Activated naive CD8-positive, alpha-beta T cell treated with anti-CD3 and anti-CD28 coated beads, Interleukin-2, amount 50 U/mL, for 24 hours (primary cell): ENCODE measurements around the gene CNTF.
"Not testable (repeated sequence)": the region's sequence is repeated elsewhere in the genome, so short reads cannot be mapped to it uniquely, and the experiment has no call there.

Experiments
- ATAC-seq: fragments of 150-1000 bp; cut with Tn5 transposase; one replicate; pipeline ENCODE4 v1.10.0; 2021
- DNase-seq: peaks from one replicate; pipeline ENCODE4 v3.0.0; 2021
- H3K27ac Mint-ChIP-seq: one replicate; pipeline ENCODE4 v1.8.0; 2021; ENCODE audit warnings: mild to moderate bottlenecking, mixed read lengths
- H3K27me3 Mint-ChIP-seq: one replicate; pipeline ENCODE4 v1.8.0; 2021; ENCODE audit warnings: mixed read lengths
- H3K36me3 Mint-ChIP-seq: one replicate; pipeline ENCODE4 v1.8.0; 2021; ENCODE audit warnings: low read depth, mixed read lengths
- H3K4me1 Mint-ChIP-seq: one replicate; pipeline ENCODE4 v1.8.0; 2021; ENCODE audit warnings: mixed read lengths
- H3K4me3 Mint-ChIP-seq: one replicate; pipeline ENCODE4 v1.8.0; 2021; ENCODE audit warnings: mild to moderate bottlenecking, moderate library complexity, mixed read lengths
- H3K9me3 Mint-ChIP-seq: one replicate; pipeline ENCODE4 v1.8.0; 2021; ENCODE audit warnings: mixed read lengths

Gene CNTF

DNA sequence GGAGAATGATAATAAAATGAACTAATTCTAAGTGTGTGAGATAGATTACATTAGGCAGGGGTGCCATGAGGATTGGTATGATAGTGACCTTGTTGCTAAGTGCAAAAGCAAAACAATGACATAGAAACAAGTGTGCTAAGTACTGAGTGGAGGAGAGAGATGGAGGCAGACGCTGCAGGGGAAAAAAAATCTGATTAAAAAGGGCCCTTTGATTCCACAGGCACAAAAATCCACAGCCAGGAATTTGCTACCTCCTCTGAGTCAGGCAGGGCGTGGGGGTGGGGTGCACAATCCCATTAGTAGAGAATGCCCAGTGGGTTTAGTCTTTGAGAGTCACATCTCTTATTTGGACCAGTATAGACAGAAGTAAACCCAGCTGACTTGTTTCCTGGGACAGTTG lies at the start of gene CNTF:
CNTF (plus strand) TSS at position 322 of the 400 bp plus-strand sequence. CDS start 88 bp downstream, outside the sequence.
- H3K27ac Mint-ChIP-seq, result peak within 1 kb of the TSS; percentile 1
- no peak within 1 kb of the TSS for H3K4me3 Mint-ChIP-seq
- H3K4me1 Mint-ChIP-seq, result peaks cover 19% of the 10 kb centered on the region
- no peak for DNase-seq
- peaks cover 66% of the 10 kb centered on the region for H3K36me3 Mint-ChIP-seq
- H3K9me3 Mint-ChIP-seq, result no peaks in the 10 kb centered on the region
- no peaks in the 10 kb centered on the region for H3K27me3 Mint-ChIP-seq
- no peak for ATAC-seq

DNA sequence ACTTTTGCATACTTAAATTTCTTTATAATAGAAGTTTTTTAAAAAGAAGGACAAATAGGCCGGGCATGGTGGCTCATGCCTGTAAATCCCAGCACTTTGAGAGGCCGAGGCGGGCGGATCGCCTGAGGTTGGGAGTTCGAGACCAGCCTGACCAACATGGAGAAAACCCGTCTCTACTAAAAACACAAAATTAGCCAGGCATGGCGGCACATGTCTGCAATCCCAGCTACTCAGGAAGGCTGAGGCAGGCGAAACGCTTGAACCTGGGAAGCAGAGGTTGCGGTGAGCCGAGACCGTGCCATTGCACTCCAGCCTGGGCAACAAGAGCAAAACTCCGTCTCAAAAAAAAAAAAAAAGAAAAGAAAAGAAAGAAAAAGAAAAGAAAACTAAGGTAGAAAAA lies 49.6 kb upstream of the CNTF start:
- ATAC-seq, H3K27me3 Mint-ChIP-seq, H3K9me3 Mint-ChIP-seq: not testable (repeated sequence)
- Mint-ChIP-seq H3K36me3 (peaks cover 58% of the 10 kb centered on the region), H3K4me3 (peak overlapping the region; percentile 90), H3K4me1 (peaks cover 77% of the 10 kb centered on the region), H3K27ac (peak overlapping the region; percentile 100)
- DNase-seq, result peak; percentile 22

DNA sequence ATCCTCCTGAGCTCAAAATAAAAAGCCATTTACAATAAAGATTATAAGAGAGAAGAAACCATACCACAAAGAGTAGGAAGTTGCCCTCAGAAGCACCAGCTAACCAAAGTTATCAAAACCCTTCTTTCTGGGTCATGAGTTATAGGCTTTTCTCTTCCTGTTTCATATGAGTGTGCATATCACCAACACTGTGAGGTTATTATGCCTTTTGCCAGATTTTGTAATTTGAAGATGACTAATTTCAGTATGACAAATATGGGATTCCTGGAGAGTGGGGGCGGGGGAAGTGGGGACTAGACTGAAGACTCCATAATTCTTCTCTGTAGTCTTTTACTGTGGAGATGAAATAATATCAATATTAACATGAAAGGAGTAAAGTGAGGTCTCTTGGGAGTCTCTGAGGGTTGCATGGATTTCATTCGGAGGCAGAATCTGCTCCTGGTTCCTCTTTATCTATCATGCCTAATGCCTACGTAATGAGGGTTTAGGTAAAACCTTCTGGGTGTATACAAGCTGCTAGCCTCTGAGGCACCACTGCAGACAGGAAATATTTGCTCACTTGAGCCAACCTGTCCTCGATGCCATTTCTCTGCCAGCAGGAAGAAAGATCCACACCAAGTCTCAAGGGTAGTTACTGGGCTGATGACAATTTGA lies 48.9 kb upstream of the CNTF start:
- Mint-ChIP-seq H3K27ac (peak overlapping the region; percentile 100), H3K4me3 (peak overlapping the region; percentile 90), H3K36me3 (peaks cover 56% of the 10 kb centered on the region), H3K9me3 (no peaks in the 10 kb centered on the region), H3K27me3 (peaks cover 2% of the 10 kb centered on the region), H3K4me1 (peaks cover 77% of the 10 kb centered on the region)
- DNase-seq, result peak; percentile 75
- peak; percentile 42 for ATAC-seq

- Mint-ChIP-seq H3K9me3 (no peaks in the 10 kb centered on the region), H3K4me1 (peaks cover 70% of the 10 kb centered on the region), H3K36me3 (peaks cover 50% of the 10 kb centered on the region), H3K4me3 (peak overlapping the region; percentile 90), H3K27ac (peak overlapping the region; percentile 100), H3K27me3 (peaks cover 3% of the 10 kb centered on the region)
- DNase-seq (no peak), ATAC-seq (no peak)
Observed at GRCh38 chr11:58574881-58575280, 47.6 kb upstream of the CNTF start.

DNA sequence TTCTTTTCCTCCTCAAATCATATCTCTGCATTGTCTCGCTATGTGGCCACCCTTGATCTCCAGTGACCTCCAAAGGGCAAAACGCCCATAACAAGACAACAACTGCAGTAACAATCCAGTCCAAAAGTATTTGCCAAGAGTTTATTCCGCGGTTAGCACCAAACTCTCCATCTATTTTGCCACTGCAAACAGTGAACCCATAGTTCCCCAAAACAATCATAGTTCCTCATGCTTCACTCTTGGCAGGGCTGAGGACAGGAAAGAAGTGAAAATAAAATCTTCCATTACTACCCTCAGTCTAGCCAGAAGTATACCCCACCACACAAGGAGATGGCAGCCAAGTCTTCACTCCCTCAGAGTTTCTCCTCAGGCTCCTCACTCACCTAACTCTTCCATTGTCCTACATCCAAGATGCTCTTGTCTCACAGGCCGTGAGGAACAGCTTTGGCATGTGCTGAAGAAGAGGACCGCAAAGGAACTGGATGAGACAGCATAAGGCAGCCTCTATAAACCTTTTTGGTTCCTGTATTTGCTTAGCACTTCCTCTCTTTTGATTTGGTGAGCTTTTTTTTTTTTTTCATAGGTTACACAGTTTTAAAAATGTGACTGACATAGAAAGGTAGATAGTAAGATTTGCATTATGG lies 47.0 kb upstream of the CNTF start, which contains the start of gene LPXN:
LPXN (minus strand) TSS at position 480 of the 644 bp plus-strand sequence; CDS start at position 396, 84 bp downstream.
- Mint-ChIP-seq H3K36me3 (peaks cover 50% of the 10 kb centered on the region), H3K9me3 (no peaks in the 10 kb centered on the region), H3K27ac (peak within 1 kb of the TSS; percentile 100), H3K27me3 (peaks cover 3% of the 10 kb centered on the region), H3K4me1 (peaks cover 71% of the 10 kb centered on the region), H3K4me3 (peak within 1 kb of the TSS; percentile 90)
- peak; percentile 48 for DNase-seq
- no peak for ATAC-seq

- H3K27ac Mint-ChIP-seq, result peak overlapping the region; percentile 100
- H3K4me3 Mint-ChIP-seq, result peak overlapping the region; percentile 90
- no peak for DNase-seq
- peaks cover 49% of the 10 kb centered on the region for H3K36me3 Mint-ChIP-seq
- peaks cover 3% of the 10 kb centered on the region for H3K27me3 Mint-ChIP-seq
- ATAC-seq, result no peak
- peaks cover 73% of the 10 kb centered on the region for H3K4me1 Mint-ChIP-seq
- H3K9me3 Mint-ChIP-seq, result no peaks in the 10 kb centered on the region
Observed at GRCh38 chr11:58576887-58577471, 45.5 kb upstream of the CNTF start.

- peak; percentile 58 for ATAC-seq
- H3K36me3 Mint-ChIP-seq, result peaks cover 52% of the 10 kb centered on the region
- H3K27ac Mint-ChIP-seq, result peak overlapping the region; percentile 100
- peak; percentile 77 for DNase-seq
- no peaks in the 10 kb centered on the region for H3K9me3 Mint-ChIP-seq
- peaks cover 3% of the 10 kb centered on the region for H3K27me3 Mint-ChIP-seq
- peaks cover 76% of the 10 kb centered on the region for H3K4me1 Mint-ChIP-seq
- H3K4me3 Mint-ChIP-seq, result peak overlapping the region; percentile 90
Observed at GRCh38 chr11:58577555-58578135, 44.8 kb upstream of the CNTF start.

GRCh38 chr11:58578136-58578634 lies 44.3 kb upstream of the CNTF start:
- Mint-ChIP-seq H3K27ac (peak overlapping the region; percentile 100), H3K4me3 (peak overlapping the region; percentile 90), H3K9me3 (no peaks in the 10 kb centered on the region), H3K36me3 (peaks cover 53% of the 10 kb centered on the region), H3K4me1 (peaks cover 81% of the 10 kb centered on the region), H3K27me3 (peaks cover 3% of the 10 kb centered on the region)
- DNase-seq (peak; percentile 91), ATAC-seq (peak; percentile 48)

DNA sequence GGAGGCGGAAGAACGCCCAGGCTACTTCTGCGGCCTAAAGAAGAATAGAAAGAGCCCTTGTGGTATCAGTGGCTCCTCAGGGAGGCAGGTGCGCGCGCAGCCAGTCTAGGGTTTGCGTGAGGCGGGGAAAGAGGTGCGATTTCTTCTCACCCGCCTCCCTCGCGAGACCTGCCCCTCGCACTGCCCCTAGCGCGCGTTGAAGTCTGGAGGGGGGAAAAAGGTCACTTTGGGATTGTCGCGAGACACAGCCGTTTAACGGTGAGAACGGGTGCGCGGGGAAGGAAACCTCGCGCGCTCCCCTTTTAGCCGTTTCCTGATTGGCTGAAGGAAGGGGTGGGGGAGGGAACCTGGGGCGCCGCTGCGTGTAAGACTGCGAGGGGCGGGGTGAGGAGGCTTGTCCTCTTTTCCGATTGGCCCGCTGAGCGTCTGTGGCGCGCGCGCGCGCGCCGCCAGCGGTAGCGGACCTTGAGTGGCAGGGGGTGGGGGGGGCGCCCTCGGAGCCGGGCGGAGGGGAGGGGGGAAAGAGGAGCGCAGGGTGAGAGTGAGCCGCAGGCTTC lies 43.8 kb upstream of the CNTF start, which contains the start of gene ZFP91:
ZFP91 (plus strand) TSS at position 429 of the 557 bp plus-strand sequence. CDS start 219 bp downstream, outside the sequence.
- ATAC-seq (peak; percentile 27), DNase-seq (peak; percentile 94)
- peaks cover 3% of the 10 kb centered on the region for H3K27me3 Mint-ChIP-seq
- H3K36me3 Mint-ChIP-seq, result peaks cover 55% of the 10 kb centered on the region
- peak within 1 kb of the TSS; percentile 100 for H3K27ac Mint-ChIP-seq
- no peaks in the 10 kb centered on the region for H3K9me3 Mint-ChIP-seq
- H3K4me1 Mint-ChIP-seq, result peaks cover 81% of the 10 kb centered on the region
- H3K4me3 Mint-ChIP-seq, result peak within 1 kb of the TSS; percentile 90

DNA sequence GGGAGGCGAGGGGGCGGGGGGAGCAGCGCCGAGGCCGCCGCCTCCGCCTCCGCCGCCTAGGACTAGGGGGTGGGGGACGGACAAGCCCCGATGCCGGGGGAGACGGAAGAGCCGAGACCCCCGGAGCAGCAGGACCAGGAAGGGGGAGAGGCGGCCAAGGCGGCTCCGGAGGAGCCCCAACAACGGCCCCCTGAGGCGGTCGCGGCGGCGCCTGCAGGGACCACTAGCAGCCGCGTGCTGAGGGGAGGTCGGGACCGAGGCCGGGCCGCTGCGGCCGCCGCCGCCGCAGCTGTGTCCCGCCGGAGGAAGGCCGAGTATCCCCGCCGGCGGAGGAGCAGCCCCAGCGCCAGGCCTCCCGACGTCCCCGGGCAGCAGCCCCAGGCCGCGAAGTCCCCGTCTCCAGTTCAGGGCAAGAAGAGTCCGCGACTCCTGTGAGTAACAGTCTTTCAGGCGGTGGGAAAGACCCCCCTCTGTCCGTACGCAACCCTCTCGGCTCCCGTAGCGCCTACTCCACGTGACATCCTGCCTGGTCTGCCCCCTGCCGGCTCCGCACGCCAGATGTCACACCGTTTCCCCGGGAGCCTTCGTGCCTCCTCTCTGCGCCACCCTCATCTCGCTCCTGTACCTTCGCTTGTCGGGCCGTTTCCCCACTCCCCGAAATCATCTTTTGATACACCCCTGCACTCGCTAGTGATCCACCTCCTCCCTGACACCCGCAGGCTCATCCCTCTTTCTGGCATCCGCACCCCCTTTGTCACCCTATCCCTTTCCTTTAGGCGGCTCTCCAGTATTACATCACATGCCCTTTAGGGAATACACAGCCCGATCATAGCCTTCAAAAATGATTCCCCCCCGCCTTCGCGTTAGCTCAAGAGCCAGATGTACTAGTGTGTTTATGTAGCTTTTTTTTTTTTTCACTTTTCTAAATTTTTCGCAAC lies 43.0 kb upstream of the CNTF start:
- ATAC-seq, result peak; percentile 48
- Mint-ChIP-seq H3K27ac (peak overlapping the region; percentile 100), H3K9me3 (no peaks in the 10 kb centered on the region), H3K27me3 (peaks cover 3% of the 10 kb centered on the region), H3K36me3 (peaks cover 53% of the 10 kb centered on the region), H3K4me1 (peaks cover 82% of the 10 kb centered on the region), H3K4me3 (peak overlapping the region; percentile 90)
- DNase-seq, result peak; percentile 92

DNA sequence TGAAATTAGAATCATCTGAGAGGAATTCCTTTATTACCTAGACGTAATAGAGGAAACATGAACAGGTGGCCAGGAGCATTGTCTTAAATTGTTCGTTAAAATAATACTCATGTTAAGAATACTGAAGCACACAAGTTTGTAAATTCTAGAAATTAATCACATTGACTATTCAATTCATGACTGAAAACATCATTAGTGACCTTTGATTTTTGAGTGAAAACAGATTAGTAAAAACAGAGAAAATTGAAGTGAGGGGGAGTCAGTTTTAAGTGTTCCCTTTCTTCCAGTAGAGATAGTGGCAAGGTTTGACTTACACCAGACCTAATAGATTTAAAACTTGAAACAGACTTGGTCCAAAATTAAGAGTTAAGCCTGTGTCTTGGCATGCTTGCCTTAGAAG lies 42.2 kb upstream of the CNTF start:
- Mint-ChIP-seq H3K9me3 (no peaks in the 10 kb centered on the region), H3K36me3 (peaks cover 45% of the 10 kb centered on the region), H3K27ac (peak overlapping the region; percentile 100), H3K4me1 (peaks cover 84% of the 10 kb centered on the region), H3K4me3 (peak overlapping the region; percentile 90), H3K27me3 (peaks cover 3% of the 10 kb centered on the region)
- no peak for DNase-seq
- ATAC-seq, result no peak

- peaks cover 55% of the 10 kb centered on the region for H3K36me3 Mint-ChIP-seq
- DNase-seq (no peak), ATAC-seq (no peak)
- H3K4me3 Mint-ChIP-seq, result peak overlapping the region; percentile 70
- H3K27me3 Mint-ChIP-seq, result peaks cover 3% of the 10 kb centered on the region
- no peaks in the 10 kb centered on the region for H3K9me3 Mint-ChIP-seq
- no peak overlapping the region for H3K27ac Mint-ChIP-seq
- H3K4me1 Mint-ChIP-seq, result peaks cover 84% of the 10 kb centered on the region
Observed at GRCh38 chr11:58582437-58582836, 40.0 kb upstream of the CNTF start.

- H3K27ac Mint-ChIP-seq, result no peak overlapping the region
- DNase-seq (no peak), ATAC-seq (no peak)
- peaks cover 53% of the 10 kb centered on the region for H3K36me3 Mint-ChIP-seq
- H3K27me3 Mint-ChIP-seq, result no peaks in the 10 kb centered on the region
- H3K4me1 Mint-ChIP-seq, result peaks cover 70% of the 10 kb centered on the region
- no peak overlapping the region for H3K4me3 Mint-ChIP-seq
- H3K9me3 Mint-ChIP-seq, result no peaks in the 10 kb centered on the region
Observed at GRCh38 chr11:58586998-58587397, 35.5 kb upstream of the CNTF start.
